SIG-M5 (cell line): Measurements from ENCODE around the gene CRYBG1.
"Not testable (repeated sequence)": the region's sequence is repeated elsewhere in the genome, so short reads cannot be mapped to it uniquely, and the experiment has no call there.

Source experiments
- DNase-seq: peaks from one replicate; lab custom pipeline; 2025; lab: John Stamatoyannopoulos, UW

The CRYBG1 gene

GRCh38 chr6:106555767-106556166 is 195.2 kb downstream of the CRYBG1 start:
- DNase-seq, result no peak

- DNase-seq, result no peak
These were observed 195.9 kb downstream of the CRYBG1 start for GRCh38 chr6:106556368-106556960.

GRCh38 chr6:106557837-106558236 is 197.3 kb downstream of the CRYBG1 start:
- no peak for DNase-seq

- no peak for DNase-seq
These were observed 197.8 kb downstream of the CRYBG1 start for GRCh38 chr6:106558364-106558763.

- DNase-seq, result not testable (repeated sequence)
These were observed 199.1 kb downstream of the CRYBG1 start for GRCh38 chr6:106559659-106560058.

- no peak for DNase-seq
These were observed 200.6 kb downstream of the CRYBG1 start for GRCh38 chr6:106560996-106561685.

- DNase-seq, result no peak
These were observed 201.3 kb downstream of the CRYBG1 start for GRCh38 chr6:106561686-106562405.

- DNase-seq, result no peak
These were observed 203.1 kb downstream of the CRYBG1 start for GRCh38 chr6:106563614-106564013.

- no peak for DNase-seq
These were observed 204.0 kb downstream of the CRYBG1 start for GRCh38 chr6:106564476-106564875.

- DNase-seq, result no peak
These were observed 208.0 kb downstream of the CRYBG1 start for GRCh38 chr6:106568530-106568929.

GRCh38 chr6:106569428-106569827 is 208.9 kb downstream of the CRYBG1 start:
- DNase-seq, result no peak

GRCh38 chr6:106572436-106572835 is 211.9 kb downstream of the CRYBG1 start:
- no peak for DNase-seq

- DNase-seq, result no peak
These were observed 212.5 kb downstream of the CRYBG1 start for GRCh38 chr6:106572875-106573585.

- no peak for DNase-seq
These were observed 214.4 kb downstream of the CRYBG1 start for GRCh38 chr6:106574741-106575458.

GRCh38 chr6:106579281-106579680 is 218.8 kb downstream of the CRYBG1 start:
- no peak for DNase-seq

- DNase-seq, result no peak
These were observed 221.0 kb downstream of the CRYBG1 start for GRCh38 chr6:106581468-106581867.

GRCh38 chr6:106586815-106587415 is 226.4 kb downstream of the CRYBG1 start:
- no peak for DNase-seq

- DNase-seq, result not testable (repeated sequence)
These were observed 228.4 kb downstream of the CRYBG1 start for GRCh38 chr6:106588937-106589336.

- no peak for DNase-seq
These were observed 230.8 kb downstream of the CRYBG1 start for GRCh38 chr6:106591111-106591825.

GRCh38 chr6:106599440-106599839 is 238.9 kb downstream of the CRYBG1 start:
- no peak for DNase-seq

GRCh38 chr6:106600329-106600728 is 239.8 kb downstream of the CRYBG1 start:
- DNase-seq, result no peak
